ENCODE results near the gene P3R3URF. TPM values are rescaled to one million over a fixed set of nuclear protein-coding genes. Genes with fewer than 3 reads are reported as not detected.

The P3R3URF gene
- total and polyA plus RNA-seq, 9 of the 15 experiments (the other 6 are each of a cell fraction or from before 2014, with no cell fraction given), result not detected

DNA sequence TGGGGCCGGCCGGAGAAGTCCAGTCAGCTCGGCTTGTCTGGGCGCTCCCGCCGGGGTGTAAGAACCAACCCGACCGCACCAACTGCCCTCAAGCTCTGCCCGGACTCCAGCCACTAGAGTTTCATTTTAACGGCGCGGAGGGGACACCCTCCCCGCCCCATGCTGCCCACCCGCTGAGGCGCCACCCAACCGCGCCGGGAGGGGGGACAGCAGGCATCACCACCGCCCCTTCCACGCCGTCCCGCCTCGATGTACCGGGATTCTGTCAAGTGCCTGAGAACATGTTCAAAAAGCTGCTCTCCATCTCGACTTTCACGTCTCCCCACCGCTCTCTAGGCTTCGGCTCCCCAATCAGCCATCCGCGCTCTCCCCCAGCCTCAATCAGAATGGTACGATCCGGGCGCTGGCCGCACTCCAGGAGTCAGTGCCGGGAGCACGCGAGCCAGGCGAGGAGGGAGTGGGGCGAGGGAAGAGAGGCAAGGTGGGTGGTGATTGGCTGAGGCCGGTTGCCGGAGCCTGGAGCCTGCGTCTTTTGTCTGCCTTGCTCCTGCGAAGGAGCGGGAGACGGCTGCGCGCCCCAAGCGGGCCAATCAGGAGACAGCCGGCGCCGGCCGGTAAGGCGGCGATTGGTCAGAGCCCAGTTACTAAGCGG is 43.6 kb downstream of the P3R3URF start, which contains the start of gene PIK3R3 (continued):
- TF ChIP-seq RAD21 (CRISPR knock-in tag; conservative IDR thresholded peaks at IDR 0.05 in 1 of 2, IDR thresholded peaks at IDR 0.05 in 1 of 2) (no peak), HOXB6 (CRISPR knock-in tag; IDR thresholded peaks at IDR 0.05; ENCODE audit: borderline replicate concordance) (no peak), KDM5B (IDR thresholded peaks at IDR 0.05; ENCODE audit: insufficient replicate concordance, low read depth, low read length) (peak; percentile 98), ZNF121 (CRISPR knock-in tag; conservative IDR thresholded peaks at IDR 0.05) (peak; percentile 14; the same call in 1 of the 2 replicates), ZNF143 (CRISPR knock-in tag; IDR thresholded peaks at IDR 0.05) (peak; percentile 61; the same call in 1 of the 2 replicates), ZNF75A (CRISPR knock-in tag; IDR thresholded peaks at IDR 0.05) (no peak), CBX1 (IDR thresholded peaks at IDR 0.05; ENCODE audit: low read depth) (peak; percentile 75), ZNF518B (CRISPR knock-in tag; IDR thresholded peaks at IDR 0.05) (no peak), MAFK (IDR thresholded peaks at IDR 0.05; ENCODE audit: low read length) (no peak), ZNF766 (CRISPR knock-in tag; conservative IDR thresholded peaks at IDR 0.05) (0 out of 2 replicates have a peak, but pooled peaks have one; percentile 48), BRD4 (IDR thresholded peaks at IDR 0.05) (peak; percentile 70; the same call in 1 of the 2 replicates), SREBF1 (IDR thresholded peaks at IDR 0.05; ENCODE audit: borderline replicate concordance, low read depth, low read length) (peak; percentile 91), LEF1 (IDR thresholded peaks at IDR 0.05) (peak; percentile 81; the same call in 1 of the 2 replicates), MIER1 (IDR thresholded peaks at IDR 0.05; ENCODE audit: low read depth) (peak; percentile 90), HLTF (IDR thresholded peaks at IDR 0.05) (peak; percentile 97), ZNF707 (CRISPR knock-in tag; conservative IDR thresholded peaks at IDR 0.05) (no peak), PCBP1 (IDR thresholded peaks at IDR 0.05; ENCODE audit: low read depth, low read length, poor library complexity, severe bottlenecking) (peak; percentile 96), NRF1 (conservative IDR thresholded peaks at IDR 0.05 in 1 of 2, IDR thresholded peaks at IDR 0.05 in 1 of 2) (peak; percentile 93 to 94), ZC3H8 (IDR thresholded peaks at IDR 0.05) (peak; percentile 90; the same call in 1 of the 2 replicates), SMARCE1 (IDR thresholded peaks at IDR 0.05) (peak; percentile 45), SRSF7 (optimal IDR thresholded peaks at IDR 0.05; ENCODE audit: low read depth, low read length) (no peak), POLR2B (IDR thresholded peaks at IDR 0.05; ENCODE audit: low read depth, partially characterized antibody) (peak; percentile 90), MNT (conservative IDR thresholded peaks at IDR 0.05) (peak; percentile 97 to 98), TOE1 (IDR thresholded peaks at IDR 0.05; ENCODE audit: borderline replicate concordance) (peak; percentile 99), TOE1 (CRISPR knock-in tag; IDR thresholded peaks at IDR 0.05; ENCODE audit: borderline replicate concordance, low read depth) (0 out of 2 replicates have a peak, but pooled peaks have one; percentile 16), ARID1B (IDR thresholded peaks at IDR 0.05) (peak; percentile 82)
